ENCODE results near the gene TYMS.

Gene TYMS

GRCh38 chr18:711310-711656, 53.8 kb downstream of the TYMS start:
- Histone ChIP-seq H3K4me1 (ENCODE audit: control insufficient read depth, insufficient read depth, low read length) (peaks cover 15% of the 10 kb centered on the region), H3K27me3 (ENCODE audit: control insufficient read depth in 1 of 2, insufficient read depth in 2 of 2, low read length in 2 of 2) (no peaks in the 10 kb centered on the region), H3K4me3 (ENCODE audit: low read length in 2 of 2) (peak overlapping the region; percentile 56 to 87), H3K9ac (ENCODE audit: low read length in 2 of 2) (peak overlapping the region; percentile 68 to 93), H3K9me3 (ENCODE audit: control insufficient read depth in 2 of 2, low read length in 2 of 2) (no peaks in the 10 kb centered on the region), H3K36me3 (ENCODE audit: control insufficient read depth in 2 of 2, insufficient read depth in 2 of 2, low read length in 2 of 2) (peaks cover 0 to 7% of the 10 kb centered on the region in 2 donors), H3K27ac (ENCODE audit: low read length) (peak overlapping the region; percentile 83)

GRCh38 chr18:711657-712400, 54.4 kb downstream of the TYMS start:
- Histone ChIP-seq H3K36me3 (ENCODE audit: control insufficient read depth in 2 of 2, insufficient read depth in 2 of 2, low read length in 2 of 2) (peaks cover 0 to 6% of the 10 kb centered on the region in 2 donors), H3K9ac (ENCODE audit: low read length in 2 of 2) (peak overlapping the region; percentile 68 to 93), H3K27me3 (ENCODE audit: control insufficient read depth in 1 of 2, insufficient read depth in 2 of 2, low read length in 2 of 2) (no peaks in the 10 kb centered on the region), H3K4me3 (ENCODE audit: low read length in 2 of 2) (peak overlapping the region; percentile 56 to 87), H3K27ac (ENCODE audit: low read length) (peak overlapping the region; percentile 83), H3K9me3 (ENCODE audit: control insufficient read depth in 2 of 2, low read length in 2 of 2) (no peaks in the 10 kb centered on the region), H3K4me1 (ENCODE audit: control insufficient read depth, insufficient read depth, low read length) (peaks cover 15% of the 10 kb centered on the region)

GRCh38 chr18:712401-713134, 55.1 kb downstream of the TYMS start, which contains the start of gene ENOSF1:
TSS of gene ENOSF1 (minus strand) at chr18:712630. CDS start at chr18:712587, 43 bp downstream.
- peak within 1 kb of the TSS; percentile 68 to 93 for H3K9ac ChIP-seq (ENCODE audit: low read length in 2 of 2)
- H3K9me3 ChIP-seq (ENCODE audit: control insufficient read depth in 2 of 2, low read length in 2 of 2), result no peaks in the 10 kb centered on the region
- H3K4me1 ChIP-seq (ENCODE audit: control insufficient read depth, insufficient read depth, low read length), result peaks cover 15% of the 10 kb centered on the region
- H3K4me3 ChIP-seq (ENCODE audit: low read length in 2 of 2), result peak within 1 kb of the TSS; percentile 56 to 87
- H3K27ac ChIP-seq (ENCODE audit: low read length), result peak within 1 kb of the TSS; percentile 83
- no peaks in the 10 kb centered on the region for H3K27me3 ChIP-seq (ENCODE audit: control insufficient read depth in 1 of 2, insufficient read depth in 2 of 2, low read length in 2 of 2)
- peaks cover 0 to 6% of the 10 kb centered on the region in 2 donors for H3K36me3 ChIP-seq (ENCODE audit: control insufficient read depth in 2 of 2, insufficient read depth in 2 of 2, low read length in 2 of 2)

- Histone ChIP-seq H3K4me3 (ENCODE audit: low read length in 2 of 2) (peak overlapping the region; percentile 33 to 87), H3K27me3 (ENCODE audit: control insufficient read depth in 1 of 2, insufficient read depth in 2 of 2, low read length in 2 of 2) (no peaks in the 10 kb centered on the region), H3K27ac (ENCODE audit: low read length) (no peak overlapping the region), H3K9me3 (ENCODE audit: control insufficient read depth in 2 of 2, low read length in 2 of 2) (no peaks in the 10 kb centered on the region), H3K36me3 (ENCODE audit: control insufficient read depth in 2 of 2, insufficient read depth in 2 of 2, low read length in 2 of 2) (peaks cover 0 to 6% of the 10 kb centered on the region in 2 donors), H3K4me1 (ENCODE audit: control insufficient read depth, insufficient read depth, low read length) (peaks cover 15% of the 10 kb centered on the region), H3K9ac (ENCODE audit: low read length in 2 of 2) (peak overlapping the region in 1 of 2 donors; percentile 64)
These were observed 55.7 kb downstream of the TYMS start for GRCh38 chr18:713135-713490.

GRCh38 chr18:715626-716025, 58.2 kb downstream of the TYMS start:
- H3K9me3 ChIP-seq (ENCODE audit: control insufficient read depth in 2 of 2, low read length in 2 of 2), result no peaks in the 10 kb centered on the region
- no peaks in the 10 kb centered on the region for H3K36me3 ChIP-seq (ENCODE audit: control insufficient read depth in 2 of 2, insufficient read depth in 2 of 2, low read length in 2 of 2)
- H3K9ac ChIP-seq (ENCODE audit: low read length in 2 of 2), result no peak overlapping the region
- H3K4me3 ChIP-seq (ENCODE audit: low read length in 2 of 2), result no peak overlapping the region
- H3K27ac ChIP-seq (ENCODE audit: low read length), result no peak overlapping the region
- peaks cover 11% of the 10 kb centered on the region for H3K4me1 ChIP-seq (ENCODE audit: control insufficient read depth, insufficient read depth, low read length)
- H3K27me3 ChIP-seq (ENCODE audit: control insufficient read depth in 1 of 2, insufficient read depth in 2 of 2, low read length in 2 of 2), result no peaks in the 10 kb centered on the region

GRCh38 chr18:717003-717402, 59.5 kb downstream of the TYMS start:
- Histone ChIP-seq H3K36me3 (ENCODE audit: control insufficient read depth in 2 of 2, insufficient read depth in 2 of 2, low read length in 2 of 2) (no peaks in the 10 kb centered on the region), H3K27ac (ENCODE audit: low read length) (no peak overlapping the region), H3K4me3 (ENCODE audit: low read length in 2 of 2) (no peak overlapping the region)

More at GRCh38 chr18:717003-717402, 59.5 kb downstream of the TYMS start:
- H3K27me3 ChIP-seq (ENCODE audit: control insufficient read depth in 1 of 2, insufficient read depth in 2 of 2, low read length in 2 of 2), result no peaks in the 10 kb centered on the region
- H3K9ac ChIP-seq (ENCODE audit: low read length in 2 of 2), result no peak overlapping the region
- H3K9me3 ChIP-seq (ENCODE audit: control insufficient read depth in 2 of 2, low read length in 2 of 2), result no peaks in the 10 kb centered on the region
- H3K4me1 ChIP-seq (ENCODE audit: control insufficient read depth, insufficient read depth, low read length), result no peaks in the 10 kb centered on the region
